ENCODE data around the gene HSFY2. TPM values are rescaled to one million over a fixed set of nuclear protein-coding genes. Genes with fewer than 3 reads are reported as not detected.

HSFY2 gene, protein sequence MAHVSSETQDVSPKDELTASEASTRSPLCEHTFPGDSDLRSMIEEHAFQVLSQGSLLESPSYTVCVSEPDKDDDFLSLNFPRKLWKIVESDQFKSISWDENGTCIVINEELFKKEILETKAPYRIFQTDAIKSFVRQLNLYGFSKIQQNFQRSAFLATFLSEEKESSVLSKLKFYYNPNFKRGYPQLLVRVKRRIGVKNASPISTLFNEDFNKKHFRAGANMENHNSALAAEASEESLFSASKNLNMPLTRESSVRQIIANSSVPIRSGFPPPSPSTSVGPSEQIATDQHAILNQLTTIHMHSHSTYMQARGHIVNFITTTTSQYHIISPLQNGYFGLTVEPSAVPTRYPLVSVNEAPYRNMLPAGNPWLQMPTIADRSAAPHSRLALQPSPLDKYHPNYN
- 0.13 and 0.17 TPM in 2 replicates for total RNA-seq

DNA sequence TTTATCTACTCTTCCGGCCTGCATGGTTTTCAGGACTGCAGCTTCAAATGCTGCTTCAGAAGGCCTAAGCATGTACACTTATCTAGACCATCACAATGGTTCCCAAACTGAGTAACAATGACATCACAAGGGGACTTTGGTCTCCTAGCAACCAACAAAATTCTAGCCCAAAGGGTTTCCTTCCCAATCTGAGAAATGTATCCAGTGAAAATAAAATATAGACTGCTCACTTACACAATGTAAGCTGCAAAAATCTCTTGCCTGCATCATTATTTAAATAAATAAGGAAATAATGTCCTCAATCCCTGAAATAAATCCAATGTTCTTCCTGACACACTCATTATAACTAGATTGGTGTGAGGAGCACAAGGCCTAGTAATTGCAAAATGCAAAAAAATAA is at the start of gene HSFY2:
Gene HSFY2 (minus strand): TSS at position 101 of the 400 bp plus-strand sequence. CDS start 117 bp downstream, outside the sequence.

Other genes starting within 250 kb of the HSFY2 start
- not detected in 2 replicates for gene HSFY1, start 227.0 kb downstream of the HSFY2 start, total RNA-seq